Glomerular visceral epithelial cell (primary cell): Measurements from ENCODE around the gene MYADML2.
A peak's percentile ranks its signal among the peaks of the same experiment; 100 is the strongest.

ENCODE experiments used
- DNase-seq: peaks from one replicate; pipeline ENCODE4 v3.0.0-alpha.2; 2016; ENCODE audit errors: extremely low spot score

MYADML2 gene

DNA sequence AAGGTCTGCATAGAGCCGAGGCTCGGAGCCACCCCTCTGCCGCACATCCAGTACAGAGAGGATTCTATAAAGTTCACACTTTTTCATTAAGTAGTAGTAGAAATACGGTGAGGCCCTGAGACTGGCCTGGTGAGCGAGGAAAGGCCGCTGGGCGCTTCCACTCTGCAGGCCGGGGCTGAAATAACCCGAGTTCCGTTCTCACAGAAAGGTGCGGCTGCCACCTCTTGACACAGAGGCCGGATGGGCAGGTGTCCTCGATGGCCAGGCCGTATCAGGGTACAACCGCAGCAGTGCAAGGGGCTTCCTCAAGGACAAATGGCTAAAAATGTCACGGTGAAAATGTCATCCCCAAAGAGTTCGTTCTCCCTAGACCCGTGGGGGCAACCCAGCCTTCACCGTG lies 35.1 kb downstream of the MYADML2 start:
- no peak for DNase-seq

GRCh38 chr17:81911277-81911961 lies 35.6 kb downstream of the MYADML2 start, which contains the start of gene PCYT2:
Gene PCYT2, minus strand, starts transcription at chr17:81911399. Its CDS starts 44 bp downstream, at chr17:81911355.
- DNase-seq = peak; percentile 90

DNA sequence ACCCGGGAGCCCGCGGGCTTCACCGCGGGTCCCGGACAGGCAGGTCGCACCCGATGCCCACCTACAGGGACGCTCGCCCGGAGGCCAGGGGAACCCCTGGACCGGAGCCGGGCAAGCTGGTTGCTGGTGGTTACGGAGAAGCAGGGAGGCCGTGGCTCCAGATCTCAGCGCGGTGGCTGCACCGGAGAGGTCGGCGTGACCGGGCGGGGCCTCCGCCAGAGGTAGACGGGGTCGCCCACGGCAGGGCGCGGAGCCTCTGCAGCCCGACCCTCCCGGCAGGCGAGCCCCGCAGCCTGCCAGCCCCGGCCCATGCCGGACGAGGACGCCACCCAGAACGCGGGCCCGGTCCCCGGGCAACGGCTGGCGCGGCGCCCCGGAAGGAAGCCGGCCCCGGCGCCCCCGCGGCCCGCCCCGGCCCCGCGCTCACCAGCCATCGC lies 36.2 kb downstream of the MYADML2 start:
- no peak for DNase-seq

DNA sequence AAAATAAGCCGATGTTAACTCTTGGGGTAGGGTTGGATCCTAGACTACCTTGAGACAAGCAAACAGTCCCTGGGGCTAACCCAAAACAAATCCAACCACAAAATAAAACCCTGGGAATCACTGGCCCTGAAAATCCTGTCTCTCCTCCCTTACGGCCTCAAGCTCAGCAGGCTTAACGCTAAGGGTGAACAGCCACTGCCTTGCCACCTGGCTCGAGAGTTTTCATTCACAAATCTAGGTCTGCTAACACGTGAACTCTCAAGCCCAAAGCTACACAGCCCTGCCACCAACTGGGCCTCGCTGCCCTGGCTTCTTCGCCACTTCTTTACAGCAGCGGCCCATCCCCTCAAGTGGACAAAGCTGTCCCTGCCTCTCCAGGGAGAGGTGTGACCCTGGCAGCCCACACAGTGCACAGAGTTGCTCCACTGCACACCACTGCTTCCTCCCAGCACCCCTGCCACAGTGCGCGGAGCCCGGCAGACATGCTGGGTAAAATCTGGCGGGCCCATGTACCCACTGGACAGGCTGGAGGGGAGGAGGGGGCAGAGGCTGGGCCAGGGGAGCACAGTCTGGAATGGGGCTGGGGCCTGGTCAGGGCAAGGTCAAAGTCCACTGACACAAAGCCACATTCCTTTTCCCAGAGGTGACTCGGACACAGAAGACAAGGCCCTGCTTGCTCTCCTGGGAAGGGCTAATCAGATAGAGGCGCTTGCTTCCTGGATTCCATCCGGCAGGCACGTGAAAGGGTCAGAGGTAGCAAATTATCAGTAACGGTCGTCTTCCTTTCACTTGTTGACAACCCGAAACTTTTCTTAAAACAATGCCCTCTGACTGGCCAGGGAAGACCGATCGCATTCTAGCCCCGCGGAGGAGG lies 36.8 kb downstream of the MYADML2 start:
- DNase-seq = peak; percentile 30

- no peak for DNase-seq
Measured at GRCh38 chr17:81909231-81909630, 37.8 kb downstream of the MYADML2 start.

DNA sequence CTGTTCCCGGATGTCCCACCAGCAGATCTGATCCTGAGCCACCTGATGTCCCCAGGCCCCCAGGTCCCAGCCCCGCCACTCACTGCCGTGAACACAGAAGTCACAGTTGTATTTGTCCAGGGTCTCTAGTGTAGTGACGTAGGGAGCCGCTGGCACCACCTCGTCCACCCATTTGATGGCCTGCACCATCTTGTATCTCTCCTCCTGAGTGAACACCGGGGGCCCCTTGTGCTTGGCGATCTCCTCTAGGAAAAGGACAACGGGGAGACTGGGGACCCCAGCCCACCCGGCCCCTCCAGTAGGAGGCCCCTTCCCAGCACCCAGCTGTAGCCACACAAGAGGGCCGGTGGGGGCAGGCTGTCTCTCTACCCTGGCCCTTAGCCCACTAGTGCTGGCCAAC lies 38.2 kb downstream of the MYADML2 start:
- DNase-seq = no peak

GRCh38 chr17:81907219-81908145 lies 39.6 kb downstream of the MYADML2 start:
- no peak for DNase-seq

DNA sequence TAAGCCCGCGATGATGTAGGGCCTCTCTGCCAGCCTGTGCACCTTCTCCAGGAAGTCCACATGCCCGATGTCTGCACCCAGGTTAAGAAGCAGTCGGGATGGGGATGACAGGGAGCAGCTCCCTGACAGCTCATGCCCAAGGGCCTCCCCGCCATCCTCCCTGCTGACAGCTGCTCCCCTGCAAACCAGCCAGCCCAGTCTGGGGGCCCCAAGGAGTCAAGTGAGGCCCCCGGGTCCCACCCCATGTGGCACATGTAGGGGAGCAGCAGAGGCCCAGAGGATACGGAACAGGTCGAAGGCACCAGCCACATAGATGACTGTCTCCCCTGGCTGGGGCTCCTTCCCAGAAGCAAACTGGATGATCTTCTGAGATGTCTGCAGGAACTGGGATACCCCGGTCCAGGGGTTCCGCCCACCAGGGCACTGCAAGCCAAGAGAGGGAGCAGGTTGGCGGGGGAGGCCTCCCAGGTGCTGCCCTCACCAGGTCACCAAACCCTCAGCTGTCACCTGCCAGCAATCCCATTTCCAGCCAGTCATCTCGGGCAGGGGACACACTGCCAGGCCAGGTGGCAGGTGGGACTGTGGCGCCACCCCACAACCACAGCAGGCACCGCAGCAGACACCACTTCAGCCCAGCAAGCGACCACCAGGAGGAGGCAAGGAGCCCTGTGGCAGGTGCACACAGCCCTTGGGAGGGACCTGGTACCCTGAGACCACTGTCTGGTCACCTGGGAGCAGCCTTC lies 40.4 kb downstream of the MYADML2 start:
- DNase-seq = no peak

GRCh38 chr17:81905993-81906392 lies 41.0 kb downstream of the MYADML2 start:
- no peak for DNase-seq

DNA sequence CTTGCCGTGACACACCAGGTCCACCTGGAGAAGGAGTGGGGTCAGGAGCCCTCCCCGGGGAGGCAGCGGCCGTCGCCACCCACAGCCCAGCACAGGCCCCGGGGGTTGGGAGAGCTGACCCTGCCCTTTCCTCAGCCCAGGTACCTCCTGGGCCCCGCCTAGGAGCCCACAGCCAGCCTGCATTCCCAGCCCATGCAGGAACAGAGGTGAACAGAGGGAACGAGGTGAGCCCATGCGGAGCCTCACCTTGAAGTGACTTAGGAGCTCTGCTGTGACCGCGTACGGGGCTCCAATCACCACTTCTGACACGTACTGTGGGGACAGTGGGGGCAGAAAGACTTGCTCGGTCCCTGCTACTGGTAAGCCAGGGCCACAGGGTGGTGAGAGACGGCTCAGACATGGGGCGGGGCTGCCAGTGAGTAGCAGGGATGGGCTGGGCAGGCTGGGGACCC lies 41.6 kb downstream of the MYADML2 start:
- no peak for DNase-seq

- DNase-seq = no peak
Measured at GRCh38 chr17:81904600-81905423, 42.2 kb downstream of the MYADML2 start.

DNA sequence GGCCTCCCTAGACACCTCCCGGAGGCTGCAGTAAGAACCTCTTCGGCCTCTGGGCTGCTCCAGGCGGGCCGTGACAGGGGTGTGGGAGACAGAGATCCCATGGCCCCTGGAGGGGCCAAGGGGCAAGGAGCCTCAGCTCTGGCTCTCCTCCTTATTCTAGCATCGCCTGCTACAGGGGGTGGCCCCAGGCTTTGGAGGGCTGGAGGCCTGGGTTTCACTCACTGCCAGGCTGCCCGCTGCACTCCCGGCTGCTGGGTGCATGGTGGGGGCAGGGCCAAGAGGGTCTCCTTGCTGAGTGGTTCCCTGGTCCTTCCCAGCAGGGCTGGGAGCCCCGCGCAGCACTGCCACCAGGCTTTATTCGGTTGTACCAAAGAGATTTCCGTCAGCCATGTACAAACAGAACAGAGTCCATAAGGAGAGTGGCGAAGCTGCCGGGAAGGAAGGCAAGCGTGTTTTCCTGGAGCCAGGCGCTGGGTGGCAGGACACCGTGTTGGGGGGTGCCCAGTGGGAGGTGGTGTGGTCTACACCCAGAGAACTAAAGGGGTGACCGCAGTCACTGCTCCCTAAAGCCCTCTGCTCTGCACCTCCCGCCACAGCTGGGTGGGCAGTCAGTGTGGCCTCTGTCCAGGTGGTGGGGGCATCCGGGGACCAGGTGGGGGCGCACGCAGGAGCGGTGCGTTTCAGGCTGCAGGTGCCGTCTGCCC lies 43.0 kb downstream of the MYADML2 start:
- no peak for DNase-seq

GRCh38 chr17:81903415-81903831 lies 43.6 kb downstream of the MYADML2 start:
- no peak for DNase-seq

GRCh38 chr17:81902653-81903414 lies 44.2 kb downstream of the MYADML2 start:
- no peak for DNase-seq

GRCh38 chr17:81902023-81902652 lies 44.9 kb downstream of the MYADML2 start, which contains the start of gene NPB:
Gene NPB, plus strand, starts transcription at chr17:81902238. Its CDS starts 40 bp downstream, at chr17:81902278.
- no peak for DNase-seq

DNA sequence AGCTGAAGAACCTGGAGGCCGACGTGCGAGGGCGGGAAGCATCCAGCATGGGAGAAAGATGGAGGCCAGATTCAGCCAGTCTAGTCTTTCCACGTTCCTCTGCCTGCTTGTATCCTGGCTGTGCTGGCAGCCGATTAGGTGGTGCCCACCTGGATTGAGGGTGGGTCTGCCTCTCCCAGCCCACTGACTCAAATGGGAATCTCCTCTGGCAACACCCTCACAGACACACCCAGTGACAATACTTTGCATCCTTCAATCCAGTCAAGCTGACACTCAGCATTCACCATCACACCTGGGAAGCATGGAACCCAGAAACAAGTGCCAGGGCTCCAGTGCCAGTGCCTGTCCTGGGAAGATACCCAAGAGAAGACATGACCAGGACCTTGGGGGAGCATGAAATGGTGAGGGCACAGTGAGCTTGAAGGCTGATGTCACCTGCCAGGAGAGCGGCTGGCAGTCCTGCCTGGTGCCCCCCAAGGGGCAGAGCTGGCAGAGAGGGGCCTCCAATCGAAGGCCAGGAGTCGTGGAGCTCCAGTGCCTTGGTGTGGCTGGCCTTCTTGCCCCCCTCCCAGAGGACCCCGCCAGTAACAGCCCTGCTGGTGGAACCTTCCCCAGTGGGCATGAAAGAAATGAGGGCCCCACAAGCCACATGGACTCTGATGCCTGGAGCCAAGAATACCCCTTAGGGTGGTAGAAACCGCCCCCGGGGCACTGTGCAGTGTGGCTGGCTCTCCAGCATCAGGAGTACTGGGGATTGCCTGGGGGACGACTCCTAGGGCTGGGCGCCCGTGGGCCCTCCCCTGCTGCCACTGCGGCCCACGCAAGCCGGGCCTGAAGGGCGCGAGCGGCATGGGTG lies 45.6 kb downstream of the MYADML2 start:
- DNase-seq = no peak

DNA sequence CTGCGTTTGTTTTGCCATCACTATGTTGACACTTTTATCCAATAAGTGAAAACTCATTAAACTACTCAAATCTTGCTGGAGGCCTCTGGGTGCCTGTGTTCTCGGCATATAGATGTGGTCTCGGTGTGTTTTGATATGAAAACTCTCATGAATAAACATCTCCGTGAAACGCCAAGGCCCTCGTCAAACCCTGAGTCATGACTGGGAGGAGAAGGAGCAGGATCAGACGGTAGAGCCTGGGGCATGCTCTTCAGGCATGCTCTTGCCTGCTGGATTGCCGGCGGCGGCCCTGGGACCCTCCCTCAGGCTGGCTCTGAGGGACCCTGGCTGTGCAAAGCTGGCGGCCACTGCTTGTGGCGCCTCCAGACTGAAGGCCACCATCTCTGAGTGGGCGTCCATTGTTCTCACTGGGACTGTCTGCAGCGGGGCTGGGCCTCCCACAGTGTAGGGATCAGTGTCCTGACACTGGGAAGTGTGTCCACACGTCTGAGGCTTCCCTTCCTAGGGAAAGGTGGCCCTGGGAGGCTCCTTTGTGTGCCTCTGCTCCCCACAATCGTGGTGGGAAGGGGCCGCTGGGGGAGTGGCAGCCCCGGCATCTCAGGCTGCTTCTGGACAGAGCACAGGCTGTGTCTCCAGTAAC lies 46.7 kb downstream of the MYADML2 start:
- DNase-seq = no peak
